Esophagus squamous epithelium (tissue), 5 donors: Measurements from ENCODE around the gene MRPS6. TPM values are rescaled to one million over a fixed set of nuclear protein-coding genes. Genes with fewer than 3 reads are reported as not detected.

Source experiments
- DNase-seq: peaks from one replicate; lab custom pipeline; 2025; lab: John Stamatoyannopoulos, UW
- H3K27ac ChIP-seq, 4 donors: fragments of 200-600 bp; sonication (generic); one replicate each; pipeline ENCODE4 v1.5.1; 2016 to 2019; ENCODE audit warnings: mild to moderate bottlenecking in 1 of 4
- H3K27me3 ChIP-seq, 4 donors: fragments of 200-600 bp; sonication (generic); 1 replicate in 3 of 4; 2 replicates in 1 of 4; pipeline versions ENCODE4 v1.5.1 to v1.6.0; 2017 to 2021; ENCODE audit warnings: antibody characterized with exemption in 1 of 4
- H3K36me3 ChIP-seq, 3 donors: fragments of 200-600 bp; sonication (generic); one replicate each; pipeline ENCODE4 v1.5.1; 2016 to 2019
- H3K4me1 ChIP-seq, 3 donors: fragments of 200-600 bp; sonication (generic); one replicate each; pipeline ENCODE4 v1.5.1; 2017 to 2019
- H3K4me3 ChIP-seq, 4 donors: fragments of 200-600 bp; sonication (generic); 1 replicate in 3 of 4; 2 replicates in 1 of 4; pipeline ENCODE4 v1.5.1; 2016 to 2019; ENCODE audit warnings: mild to moderate bottlenecking in 2 of 4, moderate library complexity in 1 of 4
- H3K9me3 ChIP-seq, 3 donors: fragments of 200-600 bp; sonication (generic); one replicate each; pipeline ENCODE4 v1.5.1; 2016 to 2019
- CTCF ChIP-seq, 6 experiments: fragments of 450-650 bp in 4 of 6; fragments of 200-600 bp in 2 of 6; sonication (generic) in 2 of 6; IDR thresholded peaks; one replicate each; pipeline ENCODE4 v1.5.1; 2016 to 2019; ENCODE audit warnings: antibody characterized with exemption in 6 of 6, mild to moderate bottlenecking in 4 of 6, moderate library complexity in 4 of 6
- POLR2A ChIP-seq, 4 donors: fragments of 450-650 bp; IDR thresholded peaks; one replicate each; pipeline ENCODE4 v1.6.1; 2017; ENCODE audit warnings: antibody characterized with exemption in 4 of 4, mild to moderate bottlenecking in 4 of 4, moderate library complexity in 3 of 4
- WGBS, 2 donors: methylation state at CpG; one replicate each; pipeline ENCODE4 v1.1.5; 2018; 5-methylcytosine and 5-hydroxymethylcytosine counted together
- intact Hi-C: fragments of 100-400 bp; cut with DNase I; formaldehyde crosslinking; loops from one replicate; pipeline ENCODE4 v1.15.0; 2022
- total RNA-seq, 4 donors: library from RNA; depleted of rRNA; stranded (reverse); fragments of >200 nt; gene quantifications; one replicate each; pipeline ENCODE4 v1.1.0, GENCODE V29; 2016
- donor health status: DM: yes; HTN: yes; CAD: no.

Gene MRPS6
- total RNA-seq, 4 donors from 2014 or later = 13.4 to 32.2 (median 20.1) TPM

GRCh38 chr21:34052171-34052570 is 21.2 kb upstream of the MRPS6 start:
- no peaks in the 10 kb centered on the region for H3K27me3 ChIP-seq
- no peak for DNase-seq
- H3K27ac ChIP-seq = no peak overlapping the region
- no peak overlapping the region for H3K4me3 ChIP-seq
- H3K9me3 ChIP-seq = no peaks in the 10 kb centered on the region
- no peaks in the 10 kb centered on the region for H3K36me3 ChIP-seq
- TF ChIP-seq CTCF (IDR thresholded peaks at IDR 0.05) (no peak), POLR2A (IDR thresholded peaks at IDR 0.05) (no peak)
- no peaks in the 10 kb centered on the region for H3K4me1 ChIP-seq
- intact Hi-C loops = no loop called here
- WGBS, 2 donors = 72 to 84% methylated on average over 5 of the region's 5 CpGs

- no peaks in the 10 kb centered on the region for H3K9me3 ChIP-seq
- no peak overlapping the region for H3K4me3 ChIP-seq
- WGBS, 2 donors = 85 to 86% methylated on average over 4 of the region's 4 CpGs
- TF ChIP-seq POLR2A (IDR thresholded peaks at IDR 0.05) = no peak
- no peak for TF ChIP-seq CTCF (IDR thresholded peaks at IDR 0.05)
- no peaks in the 10 kb centered on the region for H3K27me3 ChIP-seq
- H3K27ac ChIP-seq = no peak overlapping the region
- H3K36me3 ChIP-seq = no peaks in the 10 kb centered on the region
- intact Hi-C loops = no loop called here
- no peak for DNase-seq
- H3K4me1 ChIP-seq = no peaks in the 10 kb centered on the region
Measured at GRCh38 chr21:34054259-34054658, 19.1 kb upstream of the MRPS6 start.

GRCh38 chr21:34055615-34056014 is 17.8 kb upstream of the MRPS6 start:
- no peaks in the 10 kb centered on the region for H3K36me3 ChIP-seq
- H3K27me3 ChIP-seq = no peaks in the 10 kb centered on the region
- no peaks in the 10 kb centered on the region for H3K9me3 ChIP-seq
- intact Hi-C loops = no loop called here
- H3K4me1 ChIP-seq = no peaks in the 10 kb centered on the region
- WGBS, 2 donors = 84 to 97% methylated on average over 2 to 5 of the region's 5 CpGs
- H3K4me3 ChIP-seq = no peak overlapping the region
- H3K27ac ChIP-seq = no peak overlapping the region
- TF ChIP-seq POLR2A (IDR thresholded peaks at IDR 0.05) (no peak), CTCF (IDR thresholded peaks at IDR 0.05) (no peak)
- DNase-seq = no peak

GRCh38 chr21:34061983-34062382 is 11.4 kb upstream of the MRPS6 start:
- 83 to 87% methylated on average over 3 of the region's 3 CpGs for whole genome bisulfite sequencing, 2 donors
- Histone ChIP-seq H3K27me3 (no peaks in the 10 kb centered on the region), H3K4me1 (no peaks in the 10 kb centered on the region), H3K4me3 (no peak overlapping the region), H3K36me3 (no peaks in the 10 kb centered on the region), H3K9me3 (no peaks in the 10 kb centered on the region), H3K27ac (no peak overlapping the region)
- intact Hi-C loops = no loop called here
- DNase-seq = no peak
- no peak for TF ChIP-seq CTCF (IDR thresholded peaks at IDR 0.05)
- no peak for TF ChIP-seq POLR2A (IDR thresholded peaks at IDR 0.05)

GRCh38 chr21:34065027-34065426 is 8.4 kb upstream of the MRPS6 start:
- Histone ChIP-seq H3K36me3 (no peaks in the 10 kb centered on the region), H3K27ac (no peak overlapping the region), H3K9me3 (no peaks in the 10 kb centered on the region), H3K4me1 (no peaks in the 10 kb centered on the region), H3K27me3 (no peaks in the 10 kb centered on the region), H3K4me3 (no peak overlapping the region)
- TF ChIP-seq POLR2A (IDR thresholded peaks at IDR 0.05) (no peak), CTCF (IDR thresholded peaks at IDR 0.05) (no peak)
- no peak for DNase-seq
- intact Hi-C loops = no loop called here
- WGBS, 2 donors = 64 to 68% methylated on average over 3 of the region's 3 CpGs
